Tibial nerve (tissue), 4 donors: ENCODE measurements around the gene APP. TPM values are rescaled to one million over a fixed set of nuclear protein-coding genes. Genes with fewer than 3 reads are reported as not detected.

ENCODE experiments used
- DNase-seq, 2 donors: peaks; one replicate each; pipeline ENCODE4 v3.0.0-alpha.2; 2019; ENCODE audit warnings: low spot score in 2 of 2
- H3K27ac ChIP-seq, 4 donors: fragments of 200-600 bp; sonication (generic) in 3 of 4; one replicate each; pipeline ENCODE4 v1.5.1; 2017 to 2019; ENCODE audit warnings: mild to moderate bottlenecking in 1 of 4
- H3K27me3 ChIP-seq, 2 donors: fragments of 200-600 bp; sonication (generic) in 1 of 2; one replicate each; pipeline versions ENCODE4 v1.5.1 to v1.6.0; 2017 to 2019
- H3K36me3 ChIP-seq, 3 donors: fragments of 200-600 bp; sonication (generic); one replicate each; pipeline ENCODE4 v1.5.1; 2018 to 2019
- H3K4me1 ChIP-seq, 4 donors: fragments of 200-600 bp; sonication (generic) in 3 of 4; one replicate each; pipeline ENCODE4 v1.5.1; 2017 to 2019
- H3K4me3 ChIP-seq, 4 donors: fragments of 200-600 bp; sonication (generic) in 3 of 4; one replicate each; pipeline ENCODE4 v1.5.1; 2017 to 2019; ENCODE audit warnings: mild to moderate bottlenecking in 1 of 4, moderate library complexity in 1 of 4
- H3K9me3 ChIP-seq, 4 donors: fragments of 200-600 bp; sonication (generic) in 3 of 4; one replicate each; pipeline ENCODE4 v1.5.1; 2017 to 2019
- EP300 ChIP-seq, 2 donors: sonication (generic); formaldehyde crosslinking; IDR thresholded peaks; one replicate each; pipeline ENCODE4 v1.6.1; 2017; ENCODE audit warnings: antibody characterized with exemption in 2 of 2, mild to moderate bottlenecking in 1 of 2
- POLR2A ChIP-seq, 2 donors: fragments of 450-650 bp; IDR thresholded peaks; one replicate each; pipeline ENCODE4 v1.6.1; 2017; ENCODE audit warnings: antibody characterized with exemption in 2 of 2, mild to moderate bottlenecking in 2 of 2, moderate library complexity in 2 of 2
- WGBS, 2 donors: methylation state at CpG; one replicate each; pipeline ENCODE4 v1.1.5; 2018; 5-methylcytosine and 5-hydroxymethylcytosine counted together
- total RNA-seq, 4 donors: library from RNA; depleted of rRNA; stranded (reverse); fragments of >200 nt; gene quantifications; one replicate each; pipeline ENCODE4 v1.1.0, GENCODE V29; 2016
- TF ChIP-seq, protein P1 (sequence below), 5 experiments: fragments of 200-600 bp in 3 of 5; fragments of 450-650 bp in 2 of 5; sonication (generic) in 3 of 5; IDR thresholded peaks; one replicate each; pipeline ENCODE4 v1.5.1; 2016 to 2019; ENCODE audit warnings: antibody characterized with exemption in 5 of 5, mild to moderate bottlenecking in 3 of 5, moderate library complexity in 2 of 5

APP gene
- total RNA-seq, 4 donors from 2014 or later: 271 to 327 (median 293) TPM

DNA sequence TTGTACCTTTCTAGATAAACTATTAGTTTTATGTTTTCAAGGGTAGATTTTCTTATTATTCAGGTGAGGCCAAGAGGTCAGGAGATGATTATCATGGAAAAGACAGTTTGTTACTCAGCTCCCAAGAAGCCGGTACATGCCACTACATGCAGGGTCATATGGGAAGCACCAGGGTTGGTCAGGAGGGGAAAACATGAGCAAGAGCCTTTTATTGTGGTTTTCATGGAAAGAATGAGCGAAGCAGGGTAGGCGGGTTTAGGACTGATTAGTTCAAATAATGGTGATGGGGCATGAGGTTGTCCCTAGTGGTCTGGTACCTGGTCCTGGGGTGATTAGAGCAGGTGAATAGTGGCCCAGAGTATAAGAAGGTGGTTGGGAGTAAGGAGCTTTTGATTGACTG lies 189.9 kb downstream of the APP start:
- Histone ChIP-seq H3K27me3 (no peaks in the 10 kb centered on the region), H3K27ac (peak overlapping the region in 1 of 4 donors; percentile 6), H3K4me1 (peaks cover 0 to 27% (median 4%) of the 10 kb centered on the region in 4 donors), H3K9me3 (no peaks in the 10 kb centered on the region), H3K4me3 (no peak overlapping the region), H3K36me3 (peaks cover 0 to 39% (median 0%) of the 10 kb centered on the region in 3 donors)
- TF ChIP-seq, protein P1, sequence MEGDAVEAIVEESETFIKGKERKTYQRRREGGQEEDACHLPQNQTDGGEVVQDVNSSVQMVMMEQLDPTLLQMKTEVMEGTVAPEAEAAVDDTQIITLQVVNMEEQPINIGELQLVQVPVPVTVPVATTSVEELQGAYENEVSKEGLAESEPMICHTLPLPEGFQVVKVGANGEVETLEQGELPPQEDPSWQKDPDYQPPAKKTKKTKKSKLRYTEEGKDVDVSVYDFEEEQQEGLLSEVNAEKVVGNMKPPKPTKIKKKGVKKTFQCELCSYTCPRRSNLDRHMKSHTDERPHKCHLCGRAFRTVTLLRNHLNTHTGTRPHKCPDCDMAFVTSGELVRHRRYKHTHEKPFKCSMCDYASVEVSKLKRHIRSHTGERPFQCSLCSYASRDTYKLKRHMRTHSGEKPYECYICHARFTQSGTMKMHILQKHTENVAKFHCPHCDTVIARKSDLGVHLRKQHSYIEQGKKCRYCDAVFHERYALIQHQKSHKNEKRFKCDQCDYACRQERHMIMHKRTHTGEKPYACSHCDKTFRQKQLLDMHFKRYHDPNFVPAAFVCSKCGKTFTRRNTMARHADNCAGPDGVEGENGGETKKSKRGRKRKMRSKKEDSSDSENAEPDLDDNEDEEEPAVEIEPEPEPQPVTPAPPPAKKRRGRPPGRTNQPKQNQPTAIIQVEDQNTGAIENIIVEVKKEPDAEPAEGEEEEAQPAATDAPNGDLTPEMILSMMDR (IDR thresholded peaks at IDR 0.05): no peak
- TF ChIP-seq EP300 (IDR thresholded peaks at IDR 0.05) (no peak), POLR2A (IDR thresholded peaks at IDR 0.05) (no peak)
- 91 to 93% methylated on average over 3 of the region's 3 CpGs for whole genome bisulfite sequencing, 2 donors
- no peak for DNase-seq

DNA sequence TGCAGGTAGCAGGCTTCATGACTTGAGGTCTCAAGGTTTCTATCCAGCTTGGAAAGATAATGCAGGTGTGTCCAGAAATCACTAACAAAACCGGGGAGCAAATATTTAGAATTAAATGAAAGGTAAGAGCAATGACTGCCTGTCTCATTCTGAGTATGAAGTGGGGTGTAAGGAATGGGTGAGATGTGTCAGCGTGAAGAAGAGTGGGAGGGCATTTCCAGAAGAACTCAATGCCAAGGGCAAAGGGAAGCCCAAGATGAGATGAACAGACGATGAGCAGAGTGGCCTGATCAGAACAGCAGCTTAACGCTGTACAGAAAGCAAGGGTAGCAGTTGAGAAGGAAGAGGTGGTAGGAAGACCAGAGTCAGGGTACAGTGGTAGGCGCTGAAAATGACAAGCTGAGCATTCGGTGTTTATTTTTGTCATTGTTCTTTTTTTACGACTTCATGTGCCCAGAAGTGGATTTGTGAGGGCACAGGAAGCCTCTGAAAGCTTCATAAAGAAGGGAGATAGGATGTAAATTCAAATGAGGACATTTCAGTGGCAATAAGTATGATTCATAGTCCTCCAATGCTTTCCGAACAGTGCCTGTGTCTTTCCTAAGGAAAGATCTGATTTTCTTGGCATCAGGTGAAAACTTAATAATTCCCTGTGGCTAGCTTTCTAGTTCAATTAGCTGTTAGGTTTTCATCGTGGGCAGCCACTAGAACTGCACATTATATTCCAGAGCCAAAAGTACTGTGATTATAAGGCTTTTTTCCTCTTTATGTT lies 190.5 kb downstream of the APP start:
- WGBS, 2 donors: 65 to 75% methylated on average over 9 of the region's 9 CpGs
- Histone ChIP-seq H3K27me3 (no peaks in the 10 kb centered on the region), H3K27ac (peak overlapping the region in 1 of 4 donors; percentile 6), H3K9me3 (no peaks in the 10 kb centered on the region), H3K4me1 (peaks cover 0 to 30% (median 4%) of the 10 kb centered on the region in 4 donors), H3K36me3 (peaks cover 0 to 37% (median 3%) of the 10 kb centered on the region in 3 donors), H3K4me3 (no peak overlapping the region)
- DNase-seq: no peak
- TF ChIP-seq EP300 (IDR thresholded peaks at IDR 0.05) (no peak), POLR2A (IDR thresholded peaks at IDR 0.05) (no peak)
- TF ChIP-seq, protein P1 (IDR thresholded peaks at IDR 0.05): no peak

DNA sequence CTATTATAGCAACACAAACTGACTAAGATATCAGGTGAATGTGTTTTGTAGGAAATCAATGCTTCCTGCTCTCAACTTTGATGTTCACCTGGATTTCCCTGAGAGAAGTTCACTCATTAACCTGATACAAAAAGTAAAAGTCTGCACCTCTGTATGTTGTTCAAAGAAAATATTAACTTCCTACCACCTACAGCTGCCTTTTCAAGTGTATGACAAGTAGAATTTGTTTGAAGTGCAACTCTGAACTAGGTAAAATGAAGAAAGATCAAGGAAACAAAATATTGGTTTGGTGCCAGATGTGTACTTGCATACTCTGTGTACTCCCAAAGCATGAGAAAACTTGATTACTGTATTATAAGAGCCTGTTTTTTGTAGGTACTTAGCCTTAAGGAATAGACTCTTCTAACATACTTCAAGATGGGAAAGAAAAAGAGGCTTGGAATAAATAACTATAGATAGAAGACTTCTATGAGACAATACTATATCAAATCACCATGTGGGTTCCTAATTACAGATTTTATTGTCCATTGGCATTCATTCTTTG lies 193.4 kb downstream of the APP start:
- TF ChIP-seq, protein P1 (IDR thresholded peaks at IDR 0.05): no peak
- TF ChIP-seq EP300 (IDR thresholded peaks at IDR 0.05): no peak
- TF ChIP-seq POLR2A (IDR thresholded peaks at IDR 0.05): no peak
- H3K36me3 ChIP-seq: peaks cover 0 to 66% (median 9%) of the 10 kb centered on the region in 3 donors

DNA sequence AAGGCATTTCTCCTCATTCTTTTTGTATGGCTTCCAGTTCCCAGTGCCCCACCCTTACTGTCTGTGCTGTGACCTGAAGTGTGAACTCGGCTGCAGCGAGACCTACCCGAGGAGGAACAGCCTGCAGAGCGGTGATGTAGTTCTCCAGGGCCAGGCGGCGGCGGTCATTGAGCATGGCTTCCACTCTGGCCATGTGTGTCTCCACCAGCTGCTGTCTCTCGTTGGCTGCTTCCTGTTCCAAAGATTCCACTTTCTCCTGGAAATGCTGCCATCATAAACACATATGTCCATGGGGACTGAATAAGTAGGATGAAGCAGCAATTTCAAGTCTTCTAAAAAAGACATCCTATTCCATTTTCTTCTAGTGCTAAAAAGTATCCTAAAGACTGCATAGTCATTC lies 195.6 kb downstream of the APP start:
- H3K36me3 ChIP-seq: peaks cover 0 to 68% (median 9%) of the 10 kb centered on the region in 3 donors
- no peak overlapping the region for H3K27ac ChIP-seq
- TF ChIP-seq, protein P1 (IDR thresholded peaks at IDR 0.05): no peak
- no peak for TF ChIP-seq EP300 (IDR thresholded peaks at IDR 0.05)
- TF ChIP-seq POLR2A (IDR thresholded peaks at IDR 0.05): no peak
- H3K9me3 ChIP-seq: peaks cover 0 to 5% (median 0%) of the 10 kb centered on the region in 4 donors
- peaks cover 0 to 10% (median 0%) of the 10 kb centered on the region in 4 donors for H3K4me1 ChIP-seq
- no peaks in the 10 kb centered on the region for H3K27me3 ChIP-seq
- DNase-seq: peak in 1 of 2 donors; percentile 23
- H3K4me3 ChIP-seq: no peak overlapping the region
- 71 to 76% methylated on average over 8 of the region's 8 CpGs for WGBS, 2 donors

More for the DNA sequence above, 193.4 kb downstream of the APP start:
- Histone ChIP-seq H3K9me3 (peaks cover 0 to 5% (median 0%) of the 10 kb centered on the region in 4 donors), H3K4me3 (no peak overlapping the region), H3K27me3 (no peaks in the 10 kb centered on the region), H3K27ac (no peak overlapping the region), H3K4me1 (peaks cover 0 to 14% (median 0%) of the 10 kb centered on the region in 4 donors)
- no peak for DNase-seq
